ENCODE data around the gene ZBTB17.

The ZBTB17 gene

GRCh38 chr1:15945832-15946448, 30.0 kb downstream of the ZBTB17 start:
- DNase-seq, result no peak

GRCh38 chr1:15945011-15945831, 30.7 kb downstream of the ZBTB17 start:
- no peak for DNase-seq

- DNase-seq, result no peak
These were observed 31.4 kb downstream of the ZBTB17 start for GRCh38 chr1:15944308-15945010.

DNA sequence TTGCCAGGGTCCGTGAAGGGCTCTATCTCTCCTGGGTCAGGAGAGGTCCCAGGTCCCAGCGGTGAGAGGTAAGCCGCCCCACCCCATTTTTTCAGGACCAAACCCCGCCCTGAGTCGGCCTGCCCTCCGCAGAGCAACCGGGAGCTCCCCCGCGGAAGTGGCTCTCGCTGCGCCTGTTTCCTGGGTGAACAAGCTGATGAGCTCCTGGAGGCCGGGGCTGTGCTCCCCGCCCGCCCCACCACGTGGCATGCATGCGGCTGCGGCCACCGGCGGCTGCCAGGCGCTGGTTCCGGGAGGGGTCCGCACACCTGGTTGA, 32.0 kb downstream of the ZBTB17 start:
- no peak for DNase-seq

- DNase-seq, result no peak
These were observed 32.4 kb downstream of the ZBTB17 start for GRCh38 chr1:15943328-15943991.

- no peak for DNase-seq
These were observed 33.1 kb downstream of the ZBTB17 start for GRCh38 chr1:15942661-15943327.

DNA sequence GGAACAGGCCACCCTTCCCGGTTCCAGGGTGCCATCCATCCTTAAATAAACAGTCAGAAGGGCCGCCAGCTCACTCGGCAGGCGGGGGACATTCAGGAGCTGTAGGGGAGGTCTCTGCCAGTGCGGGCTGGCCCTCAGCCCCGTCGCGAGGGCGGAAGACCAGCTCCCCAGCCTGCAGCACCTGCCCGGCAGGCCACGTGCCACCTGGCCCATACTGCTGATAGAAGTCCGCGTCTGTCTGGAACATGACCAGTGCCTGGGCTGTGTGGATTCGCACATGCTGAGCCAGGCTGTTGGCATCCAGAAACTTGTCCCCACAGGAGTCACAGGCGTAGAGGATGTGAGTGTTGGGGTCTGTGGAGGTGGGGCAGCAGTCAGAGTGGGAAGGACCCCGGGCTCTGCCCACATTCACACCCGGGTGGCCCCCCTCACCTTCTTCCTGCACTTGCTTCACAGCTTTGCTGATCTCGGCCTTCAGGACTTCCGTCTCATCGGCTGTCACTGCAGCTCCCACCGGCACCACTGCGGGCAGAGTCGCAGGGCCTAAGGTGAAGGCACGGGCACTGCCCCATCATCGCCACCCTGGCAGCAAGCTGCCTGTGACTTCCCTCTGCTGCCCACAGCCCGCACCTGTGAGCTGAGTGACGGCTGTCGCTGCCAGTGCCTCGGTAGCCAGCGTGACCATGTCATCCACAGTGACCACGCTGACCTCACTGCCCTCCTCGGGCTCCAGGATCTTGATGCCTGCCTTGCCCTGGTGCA, 33.8 kb downstream of the ZBTB17 start:
- no peak for DNase-seq

- DNase-seq, result no peak
These were observed 34.7 kb downstream of the ZBTB17 start for GRCh38 chr1:15941044-15941840.

- no peak for DNase-seq
These were observed 35.5 kb downstream of the ZBTB17 start for GRCh38 chr1:15940110-15941043.

GRCh38 chr1:15939181-15940109, 36.5 kb downstream of the ZBTB17 start:
- no peak for DNase-seq

DNA sequence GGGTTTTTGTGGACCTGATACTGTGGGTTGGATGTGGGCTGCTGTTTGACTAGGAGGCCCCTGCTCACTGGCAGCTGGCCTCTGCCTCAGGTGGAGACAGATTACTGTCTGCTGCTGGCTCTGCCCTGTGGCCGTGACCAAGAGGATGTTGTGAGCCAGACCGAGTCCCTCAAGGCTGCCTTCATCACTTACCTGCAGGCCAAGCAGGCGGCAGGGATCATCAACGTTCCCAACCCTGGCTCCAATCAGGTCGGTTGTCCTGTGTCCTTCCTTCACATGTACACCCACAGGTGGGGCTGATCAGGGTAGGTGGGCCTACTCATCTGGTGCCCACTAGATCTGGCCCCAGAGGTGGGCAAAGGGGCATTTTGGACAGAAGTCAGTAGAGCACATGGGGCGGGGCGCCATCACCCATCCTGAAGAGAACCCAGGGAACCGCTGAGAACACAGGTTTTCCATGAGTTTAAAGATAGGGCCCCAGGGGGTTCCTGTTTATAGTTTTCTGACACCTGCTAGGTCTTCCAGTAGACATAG, 37.2 kb downstream of the ZBTB17 start:
- no peak for DNase-seq

GRCh38 chr1:15937706-15938168, 38.2 kb downstream of the ZBTB17 start:
- DNase-seq, result no peak

GRCh38 chr1:15937146-15937545, 38.8 kb downstream of the ZBTB17 start:
- DNase-seq, result no peak

GRCh38 chr1:15936025-15936424, 39.9 kb downstream of the ZBTB17 start:
- no peak for DNase-seq

- DNase-seq, result no peak
These were observed 40.6 kb downstream of the ZBTB17 start for GRCh38 chr1:15935056-15935950.

DNA sequence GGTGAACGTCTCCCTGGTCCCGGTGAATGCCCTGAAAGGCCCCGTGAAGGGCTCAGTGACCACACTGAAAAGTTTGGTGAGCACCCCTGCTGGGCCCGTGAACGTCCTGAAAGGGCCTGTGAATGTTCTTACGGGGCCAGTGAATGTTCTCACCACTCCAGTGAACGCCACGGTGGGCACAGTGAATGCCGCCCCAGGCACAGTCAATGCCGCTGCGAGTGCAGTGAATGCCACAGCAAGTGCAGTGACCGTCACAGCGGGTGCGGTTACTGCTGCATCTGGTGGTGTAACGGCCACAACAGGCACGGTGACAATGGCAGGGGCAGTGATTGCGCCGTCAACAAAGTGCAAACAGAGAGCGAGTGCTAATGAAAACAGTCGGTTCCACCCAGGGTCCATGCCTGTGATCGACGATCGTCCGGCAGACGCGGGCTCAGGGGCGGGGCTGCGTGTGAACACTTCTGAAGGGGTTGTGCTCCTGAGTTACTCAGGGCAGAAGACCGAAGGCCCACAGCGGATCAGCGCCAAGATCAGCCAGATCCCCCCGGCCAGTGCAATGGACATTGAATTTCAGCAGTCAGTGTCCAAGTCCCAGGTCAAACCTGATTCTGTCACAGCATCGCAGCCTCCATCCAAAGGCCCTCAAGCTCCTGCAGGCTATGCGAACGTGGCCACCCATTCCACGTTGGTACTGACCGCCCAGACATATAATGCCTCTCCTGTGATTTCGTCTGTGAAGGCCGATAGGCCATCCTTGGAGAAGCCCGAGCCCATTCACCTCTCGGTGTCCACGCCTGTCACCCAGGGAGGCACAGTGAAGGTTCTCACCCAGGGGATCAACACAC, 41.5 kb downstream of the ZBTB17 start:
- DNase-seq, result no peak

DNA sequence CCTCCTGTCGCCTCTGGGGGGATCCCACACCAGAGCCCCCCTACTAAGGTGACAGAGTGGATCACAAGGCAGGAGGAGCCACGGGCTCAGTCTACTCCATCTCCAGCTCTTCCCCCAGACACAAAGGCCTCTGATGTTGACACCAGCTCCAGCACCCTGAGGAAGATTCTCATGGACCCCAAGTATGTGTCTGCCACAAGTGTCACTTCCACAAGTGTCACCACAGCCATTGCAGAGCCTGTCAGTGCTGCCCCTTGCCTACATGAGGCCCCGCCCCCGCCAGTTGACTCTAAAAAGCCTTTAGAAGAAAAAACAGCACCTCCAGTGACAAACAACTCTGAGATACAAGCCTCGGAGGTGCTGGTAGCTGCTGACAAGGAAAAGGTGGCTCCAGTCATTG, 42.2 kb downstream of the ZBTB17 start:
- DNase-seq, result no peak
